GM12864 (cell line): ENCODE results near the gene APOBEC4.

Experiments used
- DNase-seq: peaks from one replicate; pipeline ENCODE4 v3.0.0-alpha.2; 2011; ENCODE audit warnings: low read depth
- H3K4me3 ChIP-seq: 2 replicates; pipeline ENCODE4 v1.5.1; 2011; ENCODE audit warnings: mild to moderate bottlenecking, low read depth, low read length, control low read depth
- TF ChIP-seq, protein P1 (sequence below): IDR thresholded peaks from 2 replicates; pipeline ENCODE4 v1.5.1; 2011; ENCODE audit warnings: low read depth, mild to moderate bottlenecking, moderate library complexity, low read length, control low read depth, inconsistent platforms; ENCODE audit errors: missing control alignments

The APOBEC4 gene

DNA sequence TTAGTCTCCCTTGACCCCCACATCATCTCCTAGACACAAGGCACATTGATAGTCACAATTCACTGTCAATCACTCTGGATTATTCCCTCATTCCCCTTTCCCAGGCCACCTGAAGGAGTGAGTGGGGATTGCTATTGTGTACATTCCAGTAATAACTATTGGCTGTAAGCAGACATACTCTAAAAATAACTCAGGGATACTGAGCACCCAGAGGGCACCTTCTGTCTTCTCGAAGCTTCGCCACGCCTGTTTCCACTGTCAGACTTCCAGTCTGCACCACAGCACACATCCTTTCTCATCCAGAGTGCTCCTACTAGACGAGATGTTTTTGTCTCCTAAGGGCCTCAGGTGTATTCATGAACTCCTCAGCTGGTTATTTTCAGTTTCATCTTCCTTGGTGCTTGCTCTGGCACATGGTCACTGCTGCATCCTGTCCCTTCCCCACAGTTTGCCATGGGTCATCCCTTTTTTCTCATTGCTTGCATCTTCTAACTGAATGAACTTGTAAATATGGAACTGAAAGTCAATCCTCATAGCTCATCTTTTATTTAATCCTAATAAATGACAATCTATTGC is 848 bp upstream of the APOBEC4 start:
- H3K4me3 ChIP-seq, result no peak overlapping the region
- DNase-seq, result no peak
- TF ChIP-seq, protein P1, sequence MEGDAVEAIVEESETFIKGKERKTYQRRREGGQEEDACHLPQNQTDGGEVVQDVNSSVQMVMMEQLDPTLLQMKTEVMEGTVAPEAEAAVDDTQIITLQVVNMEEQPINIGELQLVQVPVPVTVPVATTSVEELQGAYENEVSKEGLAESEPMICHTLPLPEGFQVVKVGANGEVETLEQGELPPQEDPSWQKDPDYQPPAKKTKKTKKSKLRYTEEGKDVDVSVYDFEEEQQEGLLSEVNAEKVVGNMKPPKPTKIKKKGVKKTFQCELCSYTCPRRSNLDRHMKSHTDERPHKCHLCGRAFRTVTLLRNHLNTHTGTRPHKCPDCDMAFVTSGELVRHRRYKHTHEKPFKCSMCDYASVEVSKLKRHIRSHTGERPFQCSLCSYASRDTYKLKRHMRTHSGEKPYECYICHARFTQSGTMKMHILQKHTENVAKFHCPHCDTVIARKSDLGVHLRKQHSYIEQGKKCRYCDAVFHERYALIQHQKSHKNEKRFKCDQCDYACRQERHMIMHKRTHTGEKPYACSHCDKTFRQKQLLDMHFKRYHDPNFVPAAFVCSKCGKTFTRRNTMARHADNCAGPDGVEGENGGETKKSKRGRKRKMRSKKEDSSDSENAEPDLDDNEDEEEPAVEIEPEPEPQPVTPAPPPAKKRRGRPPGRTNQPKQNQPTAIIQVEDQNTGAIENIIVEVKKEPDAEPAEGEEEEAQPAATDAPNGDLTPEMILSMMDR, result no peak

DNA sequence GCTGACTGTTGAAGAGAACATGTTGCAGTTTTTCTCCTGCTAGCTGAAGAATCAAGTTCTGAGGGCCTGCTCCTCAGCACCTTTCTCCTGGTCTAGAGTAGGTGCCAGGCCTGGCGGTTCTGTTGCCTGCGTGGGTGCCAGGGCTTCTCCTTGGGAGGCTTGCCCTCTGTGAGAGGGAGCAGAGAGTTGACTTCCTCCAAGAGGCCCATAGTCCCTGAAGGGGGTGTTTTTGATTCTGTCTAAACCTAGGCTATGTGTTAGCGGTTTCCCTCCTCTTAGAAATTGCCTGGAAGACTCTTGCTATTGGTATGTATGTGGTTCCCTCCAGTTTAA is 312 bp upstream of the APOBEC4 start:
- DNase-seq, result no peak
- TF ChIP-seq, protein P1, result no peak
- no peak overlapping the region for H3K4me3 ChIP-seq

DNA sequence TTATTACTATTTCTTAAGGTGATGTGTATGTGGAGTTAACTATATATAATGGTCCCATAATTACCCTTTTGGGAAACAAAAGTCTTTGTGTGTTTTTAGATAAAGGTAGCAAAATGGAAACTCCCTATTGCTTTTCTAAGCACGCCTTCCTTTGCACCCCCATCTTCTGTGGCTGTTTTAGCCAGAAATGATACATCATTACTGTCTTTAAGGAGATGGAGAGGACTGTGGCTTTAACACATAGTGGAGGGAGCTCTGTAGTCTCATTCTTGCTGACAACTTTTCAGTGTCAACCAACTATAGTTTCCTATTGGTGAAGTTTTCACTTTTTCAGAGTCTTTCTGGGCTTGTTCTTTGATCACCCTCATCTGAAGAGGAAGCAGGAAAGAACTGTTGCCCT is 1.0 kb downstream of the APOBEC4 start:
- TF ChIP-seq, protein P1, result no peak
- DNase-seq, result no peak

DNA sequence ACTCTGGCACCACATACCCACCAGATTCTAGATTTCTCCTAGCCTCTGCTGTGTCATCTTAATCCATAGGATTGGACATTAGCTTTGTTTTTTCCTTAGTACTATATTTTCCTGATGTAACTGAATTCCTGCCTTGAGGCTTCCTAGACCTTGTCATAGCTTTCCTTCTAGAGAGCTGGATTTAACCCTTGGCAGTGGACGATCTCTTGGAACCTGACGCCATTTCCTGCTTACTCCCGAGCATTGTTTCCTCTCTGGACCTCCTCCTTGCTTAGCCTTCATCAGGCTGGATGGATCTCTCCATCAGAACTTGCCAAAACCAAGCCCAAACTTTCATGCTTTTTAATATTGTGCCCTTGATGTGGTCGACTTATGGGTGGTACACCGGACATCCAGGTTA is 1.5 kb downstream of the APOBEC4 start:
- H3K4me3 ChIP-seq, result no peak overlapping the region
- TF ChIP-seq, protein P1, result no peak
- no peak for DNase-seq

More for the DNA sequence above, 1.0 kb downstream of the APOBEC4 start:
- H3K4me3 ChIP-seq, result no peak overlapping the region

DNA sequence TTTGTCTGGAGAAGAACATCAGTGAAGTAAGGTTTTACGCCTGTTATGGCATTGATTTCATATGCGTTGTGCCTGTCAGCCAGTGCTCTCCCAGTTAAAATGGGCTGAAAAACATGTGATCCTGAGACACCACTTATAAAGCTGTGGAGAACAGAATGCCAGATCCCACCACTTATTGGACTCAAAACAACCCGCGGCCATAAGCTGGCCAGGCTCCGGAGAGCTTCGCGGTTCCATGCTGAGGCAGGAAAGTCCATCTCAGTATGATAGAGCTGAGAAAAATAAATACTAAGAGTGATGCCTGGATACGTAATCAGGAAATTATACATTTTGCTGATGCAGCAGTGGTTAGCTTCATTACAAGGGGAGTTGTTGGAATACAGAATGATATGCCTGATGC is 5.1 kb downstream of the APOBEC4 start:
- no peak overlapping the region for H3K4me3 ChIP-seq
- TF ChIP-seq, protein P1, result no peak
- no peak for DNase-seq

DNA sequence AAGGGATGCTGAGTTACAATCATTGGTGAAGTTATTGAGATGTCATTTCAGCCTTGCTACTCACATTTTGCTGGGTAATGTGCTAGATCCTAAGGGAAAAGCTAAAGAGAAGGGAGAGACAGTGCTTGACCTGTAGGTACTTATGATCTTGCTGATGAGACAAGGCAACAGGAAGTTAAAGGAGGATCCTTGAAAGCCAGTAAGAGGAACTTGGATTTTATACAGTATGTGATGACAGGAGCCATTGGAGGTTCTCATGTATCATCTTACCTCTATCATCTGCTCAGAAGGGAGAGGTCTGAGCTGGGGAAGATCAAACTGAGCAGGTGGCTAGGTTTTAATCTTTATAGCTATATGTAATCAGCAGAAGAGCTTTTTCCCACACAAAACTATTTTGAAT is 6.3 kb downstream of the APOBEC4 start:
- DNase-seq, result no peak
- TF ChIP-seq, protein P1, result no peak
- H3K4me3 ChIP-seq, result no peak overlapping the region

DNA sequence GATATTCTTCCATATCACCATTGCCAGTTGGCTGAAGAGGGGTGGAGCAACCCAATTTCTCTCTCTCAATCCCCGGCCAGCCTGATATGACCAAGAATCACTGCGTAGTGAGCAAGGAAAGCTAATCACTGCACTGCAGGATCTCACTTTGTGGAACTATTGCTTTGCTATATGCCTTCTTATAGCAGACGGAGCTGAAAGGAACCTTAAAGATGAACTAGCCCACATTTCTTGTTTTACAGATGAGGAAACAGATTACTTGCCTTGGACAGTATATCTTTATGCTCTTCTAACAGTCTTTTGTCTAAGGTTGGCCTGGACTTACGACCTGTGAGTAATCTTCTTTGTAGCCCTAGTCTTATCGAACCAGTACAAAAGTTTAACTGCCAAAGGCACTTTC is 7.6 kb downstream of the APOBEC4 start:
- H3K4me3 ChIP-seq, result no peak overlapping the region
- no peak for DNase-seq
- TF ChIP-seq, protein P1, result no peak
